Spleen (tissue), 11 donors: ENCODE data around the gene TMEM245. TPM values are rescaled to one million over a fixed set of nuclear protein-coding genes. Genes with fewer than 3 reads are reported as not detected.
A peak's percentile ranks its signal among the peaks of the same experiment; 100 is the strongest.

Experiments used
- DNase-seq: peaks from one replicate; pipeline ENCODE4 v3.0.0-alpha.2; 2020
- H3K27ac ChIP-seq, 8 donors: fragments of 200-600 bp; sonication (generic) in 7 of 8; 1 replicate in 4 of 8; 2 replicates in 4 of 8; pipeline versions ENCODE4 v1.5.0 to v1.8.0; 2016 to 2021; ENCODE audit warnings: inconsistent platforms in 4 of 8, mild to moderate bottlenecking in 4 of 8, moderate library complexity in 1 of 8
- H3K27me3 ChIP-seq, 7 donors: fragments of 200-600 bp; sonication (generic) in 6 of 7; replicated peaks in 1 of 7; 1 replicate in 4 of 7; 2 replicates in 3 of 7; pipeline versions ENCODE4 v1.5.0 to v1.8.0; 2016 to 2021; ENCODE audit warnings: inconsistent platforms in 3 of 7, mild to moderate bottlenecking in 1 of 7
- H3K36me3 ChIP-seq, 6 donors: fragments of 200-600 bp; sonication (generic) in 5 of 6; 1 replicate in 4 of 6; 2 replicates in 2 of 6; pipeline versions ENCODE4 v1.5.0 to v1.8.0; 2016 to 2021; ENCODE audit warnings: inconsistent platforms in 2 of 6
- H3K4me1 ChIP-seq, 6 donors: fragments of 200-600 bp; sonication (generic) in 5 of 6; 1 replicate in 3 of 6; 2 replicates in 3 of 6; pipeline versions ENCODE4 v1.5.0 to v1.8.0; 2016 to 2021; ENCODE audit warnings: inconsistent platforms in 3 of 6
- H3K4me3 ChIP-seq, 8 donors: fragments of 200-600 bp; sonication (generic) in 7 of 8; 1 replicate in 4 of 8; 2 replicates in 4 of 8; pipeline versions ENCODE4 v1.5.0 to v1.8.0; 2016 to 2021; ENCODE audit warnings: inconsistent platforms in 4 of 8, mild to moderate bottlenecking in 4 of 8, moderate library complexity in 2 of 8
- H3K9me3 ChIP-seq, 8 donors: fragments of 200-600 bp; sonication (generic) in 7 of 8; 1 replicate in 4 of 8; 2 replicates in 4 of 8; pipeline versions ENCODE4 v1.5.0 to v1.8.0; 2016 to 2021; ENCODE audit warnings: inconsistent platforms in 4 of 8
- POLR2A ChIP-seq, 3 donors: fragments of 450-650 bp; IDR thresholded peaks; one replicate each; pipeline ENCODE4 v1.5.1; 2017; ENCODE audit warnings: antibody characterized with exemption in 3 of 3, mild to moderate bottlenecking in 1 of 3
- POLR2AphosphoS5 ChIP-seq, 3 donors: sonication (generic); formaldehyde crosslinking; IDR thresholded peaks; one replicate each; pipeline ENCODE4 v1.5.1; 2017; ENCODE audit warnings: antibody characterized with exemption in 3 of 3
- WGBS, 5 donors: extraction: QIAGEN DNeasy Blood & Tissue Kit in 3 of 5; methylation state at CpG; one replicate each; pipeline versions ENCODE4 v1.1.5 to v1.1.7; 2013 to 2018; 5-methylcytosine and 5-hydroxymethylcytosine counted together
- intact Hi-C: fragments of 100-400 bp; cut with DNase I; formaldehyde crosslinking; loops from one replicate; pipeline ENCODE4 v1.15.0; 2023; ENCODE audit warnings: low total_unique reads
- polyA plus RNA-seq, 3 donors: library from polyadenylated mRNA; stranded (reverse); fragments of 200-250 nt; gene quantifications; one replicate each; pipeline ENCODE4 v1.2.1, GENCODE V29; 2013
- total RNA-seq, 7 donors: library from RNA; depleted of rRNA in 3 of 7; stranded (reverse); fragments of >200 nt in 3 of 7; fragmentation: NEBNext Ultra II Directional in 4 of 7; extraction: Animal tissue kit (Norgen Biotek cat#: 25700) in 4 of 7; gene quantifications; one replicate each; pipeline versions ENCODE4 v1.1.0 to v1.2.1, GENCODE V29; 2016 to 2021
- TF ChIP-seq, protein P1 (sequence below), 11 experiments: fragments of 200-600 bp in 7 of 11; fragments of 450-650 bp in 4 of 11; sonication (generic) in 4 of 11; IDR thresholded peaks in 8 of 11; conservative IDR thresholded peaks in 3 of 11; 1 replicate in 7 of 11; 2 replicates in 4 of 11; pipeline versions ENCODE4 v1.4.0 to v1.8.0; 2016 to 2021; ENCODE audit warnings: antibody characterized with exemption in 11 of 11, inconsistent platforms in 4 of 11, mild to moderate bottlenecking in 1 of 11
- donor health status: healthy with polysubstance abuse.
- donor health status: DM: no; HTN: no; CAD: no; lungs with moderate emphysema.
- donor health status: DM: no; HTN: no; CAD: no.
- donor health status: Bipolar disorder and iron deficiency.
- donor health status: healthy.
- donor health status: DM: no; HTN: no; CAD: no.
- donor health status: DM: yes; HTN: yes; CAD: no.

The TMEM245 gene
- total and polyA plus RNA-seq, 10 donors: 3.2 to 71.6 (median 37.9) TPM

DNA sequence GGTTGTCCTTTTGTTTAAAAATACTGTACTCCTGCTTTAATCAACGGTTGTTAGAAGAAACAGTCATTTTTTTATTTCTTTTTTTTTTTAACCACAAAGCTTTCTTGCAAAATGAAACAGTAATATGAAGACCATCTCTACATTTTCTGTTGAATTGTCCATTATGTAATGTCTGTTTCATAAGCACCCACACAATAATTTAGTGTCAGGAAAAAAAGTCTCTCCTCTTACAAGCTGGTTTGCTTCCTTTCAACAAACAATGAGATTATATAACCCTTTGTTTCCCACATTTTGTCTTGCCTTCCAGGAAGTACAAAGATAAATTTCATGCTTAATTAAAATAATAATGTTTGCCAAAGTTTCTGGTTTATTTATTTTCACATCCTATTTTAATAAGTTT, 123.1 kb downstream of the TMEM245 start:
- Histone ChIP-seq H3K9me3 (no peaks in the 10 kb centered on the region), H3K4me1 (peaks cover 0 to 33% (median 21%) of the 10 kb centered on the region in 6 donors), H3K27ac (peak overlapping the region; percentile 27 to 81 (median 61)), H3K4me3 (no peak overlapping the region), H3K36me3 (peaks cover 0 to 3% (median 0%) of the 10 kb centered on the region in 6 donors), H3K27me3 (no peaks in the 10 kb centered on the region)
- TF ChIP-seq, protein P1, sequence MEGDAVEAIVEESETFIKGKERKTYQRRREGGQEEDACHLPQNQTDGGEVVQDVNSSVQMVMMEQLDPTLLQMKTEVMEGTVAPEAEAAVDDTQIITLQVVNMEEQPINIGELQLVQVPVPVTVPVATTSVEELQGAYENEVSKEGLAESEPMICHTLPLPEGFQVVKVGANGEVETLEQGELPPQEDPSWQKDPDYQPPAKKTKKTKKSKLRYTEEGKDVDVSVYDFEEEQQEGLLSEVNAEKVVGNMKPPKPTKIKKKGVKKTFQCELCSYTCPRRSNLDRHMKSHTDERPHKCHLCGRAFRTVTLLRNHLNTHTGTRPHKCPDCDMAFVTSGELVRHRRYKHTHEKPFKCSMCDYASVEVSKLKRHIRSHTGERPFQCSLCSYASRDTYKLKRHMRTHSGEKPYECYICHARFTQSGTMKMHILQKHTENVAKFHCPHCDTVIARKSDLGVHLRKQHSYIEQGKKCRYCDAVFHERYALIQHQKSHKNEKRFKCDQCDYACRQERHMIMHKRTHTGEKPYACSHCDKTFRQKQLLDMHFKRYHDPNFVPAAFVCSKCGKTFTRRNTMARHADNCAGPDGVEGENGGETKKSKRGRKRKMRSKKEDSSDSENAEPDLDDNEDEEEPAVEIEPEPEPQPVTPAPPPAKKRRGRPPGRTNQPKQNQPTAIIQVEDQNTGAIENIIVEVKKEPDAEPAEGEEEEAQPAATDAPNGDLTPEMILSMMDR (IDR thresholded peaks at IDR 0.05 in 8 of 11, conservative IDR thresholded peaks at IDR 0.05 in 3 of 11): no peak
- TF ChIP-seq POLR2A (IDR thresholded peaks at IDR 0.05): no peak
- TF ChIP-seq POLR2AphosphoS5 (IDR thresholded peaks at IDR 0.05): no peak
- intact Hi-C loops: no loop called here
- DNase-seq: no peak
- 7 to 17% (median 14%) methylated on average over 1 of the region's 1 CpG for WGBS, 5 donors

DNA sequence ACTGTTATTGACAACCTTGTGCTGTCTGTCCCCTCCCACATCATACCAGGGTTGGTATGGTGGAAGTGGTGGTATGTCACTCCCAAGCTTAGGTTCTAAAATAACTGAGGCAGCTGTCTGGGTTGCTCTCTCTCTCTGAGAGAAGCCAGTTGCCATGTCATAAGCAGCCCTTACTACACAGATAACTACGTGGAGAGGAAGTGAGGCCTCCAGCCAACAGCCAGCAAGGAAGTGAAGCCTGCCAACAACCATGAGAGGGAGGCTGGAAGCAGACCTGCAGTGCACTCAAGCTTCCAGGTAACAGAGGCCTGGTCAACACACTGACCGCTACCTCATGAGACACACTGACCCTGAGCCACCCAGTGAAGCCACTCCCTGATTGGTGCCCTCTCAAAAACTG, 125.1 kb downstream of the TMEM245 start:
- Histone ChIP-seq H3K36me3 (peaks cover 0 to 3% (median 0%) of the 10 kb centered on the region in 6 donors), H3K4me3 (no peak overlapping the region), H3K9me3 (no peaks in the 10 kb centered on the region), H3K4me1 (peaks cover 0 to 43% (median 21%) of the 10 kb centered on the region in 6 donors), H3K27ac (peak overlapping the region; percentile 15 to 81 (median 56)), H3K27me3 (no peaks in the 10 kb centered on the region)
- intact Hi-C loops: no loop called here
- 31 to 40% (median 36%) methylated on average over 2 of the region's 2 CpGs for WGBS, 5 donors
- no peak for TF ChIP-seq POLR2A (IDR thresholded peaks at IDR 0.05)
- peak in 2 of 3 donors; percentile 62 to 66 for TF ChIP-seq POLR2AphosphoS5 (IDR thresholded peaks at IDR 0.05)
- DNase-seq: peak; percentile 80

DNA sequence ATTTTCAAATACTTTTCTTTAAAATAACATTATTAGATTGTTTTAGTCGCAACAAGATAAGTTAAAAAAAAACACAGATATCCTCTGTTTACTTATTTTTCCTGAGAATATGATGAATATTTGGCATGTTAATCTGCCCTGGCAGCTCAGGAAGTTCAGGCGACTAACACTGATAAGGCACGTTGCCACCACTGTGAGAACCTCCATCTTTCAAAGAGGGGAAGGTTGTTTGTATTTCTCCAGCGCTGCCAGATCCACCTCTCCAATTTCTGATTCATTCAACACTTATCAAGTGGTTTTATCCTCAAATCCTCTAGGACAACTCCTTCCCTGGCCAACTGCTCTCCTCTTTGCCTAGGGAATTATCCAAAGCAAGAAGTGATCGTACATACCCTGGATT, 128.3 kb downstream of the TMEM245 start:
- DNase-seq: no peak
- Histone ChIP-seq H3K4me3 (no peak overlapping the region), H3K9me3 (no peaks in the 10 kb centered on the region), H3K27ac (peak overlapping the region in 6 of 8 donors; percentile 9 to 63 (median 39)), H3K27me3 (no peaks in the 10 kb centered on the region), H3K4me1 (peaks cover 0 to 36% (median 15%) of the 10 kb centered on the region in 6 donors), H3K36me3 (peaks cover 0 to 3% (median 0%) of the 10 kb centered on the region in 6 donors)
- intact Hi-C loops: no loop called here
- 64 to 73% (median 67%) methylated on average over 5 of the region's 5 CpGs for WGBS, 5 donors
- TF ChIP-seq POLR2A (IDR thresholded peaks at IDR 0.05) (no peak), POLR2AphosphoS5 (IDR thresholded peaks at IDR 0.05) (peak in 1 of 3 donors; percentile 41)

DNA sequence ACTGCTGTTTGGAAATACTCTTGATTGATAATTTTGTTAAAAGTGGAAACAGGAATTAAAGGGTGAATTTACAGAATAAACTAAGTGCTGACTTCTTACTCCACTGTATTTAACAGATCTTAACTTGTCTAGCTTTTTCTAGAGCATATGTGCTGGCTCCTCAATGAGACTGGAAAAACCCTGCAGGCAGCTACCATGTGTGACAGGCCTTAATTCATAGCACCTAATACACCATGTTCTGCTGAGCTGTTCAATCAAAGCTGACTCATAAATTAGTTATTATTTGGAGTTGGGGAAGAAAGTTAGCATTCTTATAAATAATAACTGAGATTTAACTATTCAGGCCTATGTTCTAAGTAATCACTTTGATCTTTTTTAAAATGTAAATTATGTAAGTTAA, 135.9 kb downstream of the TMEM245 start:
- Histone ChIP-seq H3K9me3 (no peaks in the 10 kb centered on the region), H3K27me3 (no peaks in the 10 kb centered on the region), H3K36me3 (peaks cover 0 to 33% (median 3%) of the 10 kb centered on the region in 6 donors), H3K4me1 (no peaks in the 10 kb centered on the region), H3K4me3 (no peak overlapping the region), H3K27ac (no peak overlapping the region)
- TF ChIP-seq, protein P1 (IDR thresholded peaks at IDR 0.05 in 8 of 11, conservative IDR thresholded peaks at IDR 0.05 in 3 of 11): no peak
- TF ChIP-seq POLR2A (IDR thresholded peaks at IDR 0.05): no peak
- no peak for TF ChIP-seq POLR2AphosphoS5 (IDR thresholded peaks at IDR 0.05)
- DNase-seq: no peak
- intact Hi-C loops: no loop called here

DNA sequence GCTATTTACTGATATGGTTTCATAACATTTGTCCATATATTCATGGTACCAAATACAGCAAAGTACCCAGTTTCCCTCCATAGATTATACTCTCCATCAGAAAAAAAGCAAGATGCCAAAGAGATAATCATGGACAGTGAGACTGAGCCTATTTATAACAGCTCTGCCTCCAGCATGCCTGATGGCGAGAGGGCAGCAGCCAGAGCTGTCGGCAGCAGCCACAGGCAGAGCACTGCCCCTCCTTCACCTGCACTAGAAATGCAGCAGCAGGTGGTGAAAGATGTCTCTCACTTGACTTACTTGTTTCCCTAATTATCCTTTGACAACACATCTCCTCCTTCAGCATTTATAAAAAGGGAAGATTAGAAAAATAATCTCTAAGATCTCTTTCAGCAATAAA, 138.9 kb downstream of the TMEM245 start:
- Histone ChIP-seq H3K36me3 (peaks cover 0 to 47% (median 7%) of the 10 kb centered on the region in 6 donors), H3K27me3 (no peaks in the 10 kb centered on the region), H3K4me1 (no peaks in the 10 kb centered on the region), H3K27ac (no peak overlapping the region), H3K9me3 (no peaks in the 10 kb centered on the region), H3K4me3 (no peak overlapping the region)
- DNase-seq: no peak
- intact Hi-C loops: no loop called here
- no peak for TF ChIP-seq POLR2A (IDR thresholded peaks at IDR 0.05)
- no peak for TF ChIP-seq POLR2AphosphoS5 (IDR thresholded peaks at IDR 0.05)
- TF ChIP-seq, protein P1 (IDR thresholded peaks at IDR 0.05 in 8 of 11, conservative IDR thresholded peaks at IDR 0.05 in 3 of 11): no peak
- WGBS, 5 donors: 91 to 100% (median 98%) methylated on average over 2 of the region's 2 CpGs
